ENCODE measurements around the gene MDK.

DNA sequence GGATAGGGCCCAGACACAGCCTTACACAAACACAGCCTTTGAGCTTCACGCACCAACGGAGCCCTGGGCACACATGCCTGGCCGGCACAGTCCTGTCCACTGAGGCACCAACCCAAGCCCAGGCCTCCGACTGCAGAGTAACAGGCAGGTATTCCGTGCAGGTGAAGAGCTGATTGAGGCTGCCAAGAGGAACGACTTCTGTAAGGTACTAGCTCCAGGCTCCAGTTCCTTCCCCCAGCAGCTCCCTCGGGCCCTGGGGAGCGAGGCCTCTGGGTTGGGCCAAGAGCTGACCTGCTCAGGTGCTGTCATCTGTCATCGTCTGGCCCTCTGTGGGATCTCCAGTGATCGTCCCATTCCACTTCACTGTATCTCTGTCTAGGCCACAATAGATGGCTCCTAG, 3.2 kb upstream of the MDK start:
- TF ChIP-seq POLR2AphosphoS5 (IDR thresholded peaks at IDR 0.05; ENCODE audit: borderline replicate concordance, low read depth, low read length) (no peak), EZH2 (IDR thresholded peaks at IDR 0.05) (no peak)
